ENCODE results near the gene WNT3A. TPM values are rescaled to one million over a fixed set of nuclear protein-coding genes. Genes with fewer than 3 reads are reported as not detected.
"Not testable (repeated sequence)": the region's sequence is repeated elsewhere in the genome, so short reads cannot be mapped to it uniquely, and the experiment has no call there.

WNT3A gene
- total and polyA plus RNA-seq, 2 experiments from 2014 or later = 0.07 to 0.65 TPM

- not testable (repeated sequence) for H3K4me3 ChIP-seq; H2AFZ ChIP-seq; H4K20me1 ChIP-seq (replicated peaks; ENCODE audit: insufficient read depth); H3K4me3 Mint-ChIP-seq; H3K27ac ChIP-seq (ENCODE audit: low read depth); H3K27me3 ChIP-seq (ENCODE audit: insufficient read depth); H3K27me3 Mint-ChIP-seq (ENCODE audit: insufficient read depth, low read depth, poor library complexity); H3K79me2 ChIP-seq (replicated peaks; ENCODE audit: insufficient read depth); DNase-seq (ENCODE audit: low spot score); H3K4me2 ChIP-seq; H3K9me2 ChIP-seq (ENCODE audit: insufficient read depth); H3K36me3 Mint-ChIP-seq (ENCODE audit: low read depth); H3K9me3 Mint-ChIP-seq; H3K4me1 Mint-ChIP-seq; H3K27ac Mint-ChIP-seq; ATAC-seq; H3K4me1 ChIP-seq (ENCODE audit: insufficient read depth); H3K36me3 ChIP-seq (ENCODE audit: insufficient read depth); H3F3A ChIP-seq (replicated peaks; ENCODE audit: low read depth)
Observed at GRCh38 chr1:227972283-227972679, 34.5 kb upstream of the WNT3A start.

- H3K27ac Mint-ChIP-seq; DNase-seq (ENCODE audit: low spot score); H3K4me3 Mint-ChIP-seq; H3K27me3 ChIP-seq (ENCODE audit: insufficient read depth); H2AFZ ChIP-seq; H3K9me2 ChIP-seq (ENCODE audit: insufficient read depth); H3K4me1 Mint-ChIP-seq; H3K36me3 Mint-ChIP-seq (ENCODE audit: low read depth); ATAC-seq; H3K4me2 ChIP-seq; H3K27ac ChIP-seq (ENCODE audit: low read depth); H3F3A ChIP-seq (replicated peaks; ENCODE audit: low read depth); H3K79me2 ChIP-seq (replicated peaks; ENCODE audit: insufficient read depth); H3K4me1 ChIP-seq (ENCODE audit: insufficient read depth); H3K9me3 Mint-ChIP-seq; H3K4me3 ChIP-seq; H3K27me3 Mint-ChIP-seq (ENCODE audit: insufficient read depth, low read depth, poor library complexity); H4K20me1 ChIP-seq (replicated peaks; ENCODE audit: insufficient read depth); H3K36me3 ChIP-seq (ENCODE audit: insufficient read depth): not testable (repeated sequence)
Observed at GRCh38 chr1:227972843-227973374, 33.9 kb upstream of the WNT3A start.

DNA sequence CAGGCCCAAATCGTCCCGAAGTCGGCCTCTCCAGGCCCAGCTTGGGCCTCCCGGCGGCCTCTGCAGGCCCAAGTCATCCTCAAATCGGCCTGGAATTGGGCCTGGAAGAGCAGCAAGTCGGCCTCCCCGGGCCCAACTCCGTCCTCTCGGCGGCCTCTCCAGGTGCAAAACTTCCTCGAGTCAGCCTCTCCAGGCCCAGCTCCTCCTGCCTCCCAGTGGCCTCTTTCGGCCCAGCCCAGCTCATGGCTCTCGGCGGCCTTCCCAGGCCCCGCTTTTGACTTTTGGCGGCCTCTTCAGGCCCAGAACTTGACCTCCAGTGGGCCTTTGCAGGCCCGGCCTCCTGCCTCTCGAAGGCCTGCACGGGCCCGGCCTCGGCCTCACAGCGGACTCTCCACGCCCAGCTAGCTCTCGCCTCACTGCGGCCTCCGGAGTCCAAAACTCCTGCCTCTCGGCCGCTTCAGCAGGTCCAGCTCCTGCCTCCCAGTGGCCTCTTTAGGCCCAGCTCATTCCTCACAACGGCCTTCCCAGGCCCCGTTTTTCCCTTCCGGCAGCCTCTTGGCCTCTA is 33.0 kb upstream of the WNT3A start:
- not testable (repeated sequence) for H3K27me3 ChIP-seq (ENCODE audit: insufficient read depth); H3K4me2 ChIP-seq; H3K9me3 Mint-ChIP-seq

GRCh38 chr1:227975583-227976283 is 31.1 kb upstream of the WNT3A start:
- not testable (repeated sequence) for H3F3A ChIP-seq (replicated peaks; ENCODE audit: low read depth); H3K36me3 ChIP-seq (ENCODE audit: insufficient read depth); H3K27ac ChIP-seq (ENCODE audit: low read depth)

More for the DNA sequence above, 33.0 kb upstream of the WNT3A start:
- not testable (repeated sequence) for H3K4me3 Mint-ChIP-seq; DNase-seq (ENCODE audit: low spot score); H3K27me3 Mint-ChIP-seq (ENCODE audit: insufficient read depth, low read depth, poor library complexity); H2AFZ ChIP-seq; H3K4me1 Mint-ChIP-seq; H3K36me3 ChIP-seq (ENCODE audit: insufficient read depth); H4K20me1 ChIP-seq (replicated peaks; ENCODE audit: insufficient read depth); H3K27ac ChIP-seq (ENCODE audit: low read depth); H3K36me3 Mint-ChIP-seq (ENCODE audit: low read depth); H3K4me1 ChIP-seq (ENCODE audit: insufficient read depth); ATAC-seq; H3K79me2 ChIP-seq (replicated peaks; ENCODE audit: insufficient read depth); H3K27ac Mint-ChIP-seq; H3K9me2 ChIP-seq (ENCODE audit: insufficient read depth); H3F3A ChIP-seq (replicated peaks; ENCODE audit: low read depth); H3K4me3 ChIP-seq

More at GRCh38 chr1:227975583-227976283, 31.1 kb upstream of the WNT3A start:
- H3K4me1 Mint-ChIP-seq; H3K36me3 Mint-ChIP-seq (ENCODE audit: low read depth); H3K4me1 ChIP-seq (ENCODE audit: insufficient read depth); H3K4me2 ChIP-seq; ATAC-seq; H3K27me3 Mint-ChIP-seq (ENCODE audit: insufficient read depth, low read depth, poor library complexity); H2AFZ ChIP-seq; H3K9me2 ChIP-seq (ENCODE audit: insufficient read depth); H3K4me3 Mint-ChIP-seq; H3K9me3 Mint-ChIP-seq; H3K79me2 ChIP-seq (replicated peaks; ENCODE audit: insufficient read depth); DNase-seq (ENCODE audit: low spot score); H3K4me3 ChIP-seq; H4K20me1 ChIP-seq (replicated peaks; ENCODE audit: insufficient read depth); H3K27me3 ChIP-seq (ENCODE audit: insufficient read depth); H3K27ac Mint-ChIP-seq: not testable (repeated sequence)

All from GM23338 (cell line).